HAP-1 (cell line): ENCODE data around the gene TSPAN7.

Source experiments
- DNase-seq, 2 experiments: peaks; one replicate each; pipeline ENCODE4 v3.0.0-alpha.2; 2016 to 2020; ENCODE audit warnings: low spot score in 2 of 2
- H3K27me3 ChIP-seq: fragments of 250-450 bp; sonication (Bioruptor Pico); 2 replicates; pipeline ENCODE4 v1.5.1; 2020; ENCODE audit warnings: low read depth, mild to moderate bottlenecking, moderate library complexity
- H3K36me3 ChIP-seq: fragments of 250-450 bp; sonication (Bioruptor Pico); replicated peaks from 2 replicates; pipeline ENCODE4 v1.5.1; 2020; ENCODE audit warnings: mild to moderate bottlenecking
- H3K4me1 ChIP-seq: fragments of 250-450 bp; sonication (Bioruptor Pico); 2 replicates; pipeline ENCODE4 v1.5.1; 2020; ENCODE audit warnings: mild to moderate bottlenecking
- H3K4me3 ChIP-seq: fragments of 250-450 bp; sonication (Bioruptor Pico); 2 replicates; pipeline ENCODE4 v1.5.1; 2020; ENCODE audit warnings: mild to moderate bottlenecking, moderate library complexity
- H3K9me3 ChIP-seq: fragments of 250-450 bp; sonication (Bioruptor Pico); 2 replicates; pipeline ENCODE4 v1.5.1; 2020; ENCODE audit warnings: mild to moderate bottlenecking, moderate library complexity
- in situ Hi-C: fragments of 300-500 bp; cut with MboI; formaldehyde crosslinking; loops from 3 replicates; pipeline ENCODE4 v1.14.3; 2020; ENCODE audit warnings: low sequenced_read_pairs, inconsistent platforms, mixed read lengths

TSPAN7 gene, protein sequence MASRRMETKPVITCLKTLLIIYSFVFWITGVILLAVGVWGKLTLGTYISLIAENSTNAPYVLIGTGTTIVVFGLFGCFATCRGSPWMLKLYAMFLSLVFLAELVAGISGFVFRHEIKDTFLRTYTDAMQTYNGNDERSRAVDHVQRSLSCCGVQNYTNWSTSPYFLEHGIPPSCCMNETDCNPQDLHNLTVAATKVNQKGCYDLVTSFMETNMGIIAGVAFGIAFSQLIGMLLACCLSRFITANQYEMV

DNA sequence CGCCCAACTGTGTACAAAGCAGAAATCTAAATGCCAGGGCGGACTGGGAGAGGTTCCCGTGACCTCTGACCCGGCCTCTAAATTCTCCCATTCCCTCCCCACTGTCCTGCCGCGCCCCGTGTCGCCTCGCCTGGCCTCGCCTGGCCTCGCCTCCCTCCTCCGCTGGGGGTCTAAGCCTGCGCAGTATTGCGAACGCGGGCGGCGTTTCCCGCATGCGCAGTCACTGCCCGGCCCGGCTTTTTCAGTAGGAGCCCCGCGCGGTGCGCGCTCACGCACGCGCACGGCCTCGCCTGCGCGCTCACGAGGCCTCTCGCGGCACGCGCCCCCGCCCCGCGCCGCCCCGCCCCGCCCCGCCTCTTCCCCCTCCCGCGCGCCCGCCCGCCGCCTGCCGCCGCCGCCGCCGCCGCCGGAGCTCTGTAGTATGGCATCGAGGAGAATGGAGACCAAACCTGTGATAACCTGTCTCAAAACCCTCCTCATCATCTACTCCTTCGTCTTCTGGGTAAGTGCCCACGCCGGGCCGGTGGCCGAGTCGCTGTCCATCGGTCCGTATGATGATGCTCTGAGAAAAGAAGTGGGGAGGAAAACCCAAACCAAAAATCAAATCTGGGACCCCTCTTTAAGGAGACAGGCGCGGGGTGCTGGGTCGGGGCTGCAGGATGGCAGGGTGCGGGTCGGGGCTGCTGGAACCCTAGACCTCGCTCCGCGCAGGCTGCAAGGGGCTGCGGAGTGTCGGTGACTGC is at the start of gene TSPAN7:
TSPAN7 (plus strand) TSS at position 417 of the 743 bp plus-strand sequence; CDS start at position 422, 5 bp downstream.
- in situ Hi-C loops = no loop called here
- Histone ChIP-seq H3K27me3 (peaks cover 19% of the 10 kb centered on the region), H3K9me3 (no peaks in the 10 kb centered on the region), H3K4me3 (peak within 1 kb of the TSS; percentile 37), H3K4me1 (peaks cover 4% of the 10 kb centered on the region; the same call in 1 of the 2 replicates), H3K36me3 (no peaks in the 10 kb centered on the region)
- peak; percentile 75 to 89 for DNase-seq

DNA sequence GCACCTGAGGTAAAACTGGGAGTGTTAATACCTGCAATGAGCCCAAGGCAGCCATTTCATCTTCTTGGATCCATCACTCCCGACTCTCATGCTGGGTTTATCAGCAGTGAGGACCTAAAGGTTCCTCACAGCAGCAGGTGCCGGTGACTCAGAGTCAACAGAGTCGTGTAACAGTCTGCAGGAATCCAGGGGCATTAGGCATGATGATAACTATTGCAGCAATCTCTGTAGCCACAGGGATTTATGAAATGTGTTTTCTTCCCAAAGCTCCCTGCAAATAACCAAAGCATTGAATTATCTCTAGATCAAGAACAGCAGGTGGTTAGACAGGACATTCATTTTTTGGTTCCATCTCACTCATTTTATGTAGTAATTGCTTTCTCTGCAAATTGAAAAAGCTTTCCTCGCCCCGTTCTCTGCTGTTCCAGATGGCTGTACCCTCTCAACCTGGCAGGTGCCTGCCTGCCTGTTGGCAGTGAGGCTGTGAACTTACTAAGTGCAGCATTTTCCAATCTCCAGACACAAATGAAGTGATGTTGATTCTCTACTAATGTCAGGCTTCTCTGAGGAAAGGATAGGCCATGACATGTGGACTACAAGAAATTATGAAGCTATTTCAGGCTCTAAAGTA is 48.1 kb upstream of the TSPAN7 start:
- Histone ChIP-seq H3K4me3 (no peak overlapping the region), H3K27me3 (0 out of 2 replicates have a peak, but pooled peaks cover 5% of the 10 kb centered on the region), H3K36me3 (no peaks in the 10 kb centered on the region), H3K4me1 (no peaks in the 10 kb centered on the region), H3K9me3 (no peaks in the 10 kb centered on the region)
- in situ Hi-C loops = no loop called here
- DNase-seq = no peak

DNA sequence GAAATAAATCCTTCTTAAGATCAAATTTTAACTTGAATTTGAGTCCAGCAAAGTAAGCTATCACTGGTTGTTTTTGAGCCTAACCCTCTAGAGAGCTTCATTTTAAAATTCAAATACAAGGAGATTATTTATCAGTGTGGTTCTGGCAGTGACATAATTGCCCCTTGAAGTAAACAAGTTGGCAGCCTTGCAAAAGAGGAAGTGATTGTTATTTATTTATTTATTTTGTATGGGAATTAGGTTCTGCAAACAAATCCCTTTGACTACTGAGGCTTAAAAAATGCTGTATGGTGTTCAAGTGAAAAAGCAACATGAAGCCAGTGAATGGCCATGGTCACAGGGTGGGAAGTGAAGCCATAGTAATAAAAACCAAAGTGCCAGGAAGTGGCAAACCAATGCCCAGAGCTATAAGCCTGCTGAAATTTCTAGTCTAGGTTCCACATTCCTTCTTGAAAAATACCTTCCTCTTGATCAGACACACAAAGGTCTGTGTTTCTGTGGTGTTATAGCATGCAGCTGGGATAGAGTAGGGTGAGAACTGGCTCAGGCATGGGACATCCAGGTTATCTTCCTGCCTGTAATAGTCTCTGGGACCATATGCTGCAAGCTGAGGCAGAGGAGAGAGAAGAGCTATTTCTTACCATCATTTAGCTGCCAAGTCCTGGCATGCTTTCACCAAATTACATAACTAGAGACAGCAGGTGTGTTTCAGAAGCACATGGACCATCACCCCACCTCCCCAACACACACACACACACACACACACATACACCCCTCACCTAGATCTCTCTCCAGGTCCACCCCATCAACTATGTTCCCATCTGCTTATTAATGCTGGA is 47.1 kb upstream of the TSPAN7 start:
- no peaks in the 10 kb centered on the region for H3K36me3 ChIP-seq
- no peaks in the 10 kb centered on the region for H3K9me3 ChIP-seq
- H3K4me1 ChIP-seq = no peaks in the 10 kb centered on the region
- no peak for DNase-seq
- H3K4me3 ChIP-seq = no peak overlapping the region
- in situ Hi-C loops = no loop called here
- 0 out of 2 replicates have a peak, but pooled peaks cover 3% of the 10 kb centered on the region for H3K27me3 ChIP-seq

DNA sequence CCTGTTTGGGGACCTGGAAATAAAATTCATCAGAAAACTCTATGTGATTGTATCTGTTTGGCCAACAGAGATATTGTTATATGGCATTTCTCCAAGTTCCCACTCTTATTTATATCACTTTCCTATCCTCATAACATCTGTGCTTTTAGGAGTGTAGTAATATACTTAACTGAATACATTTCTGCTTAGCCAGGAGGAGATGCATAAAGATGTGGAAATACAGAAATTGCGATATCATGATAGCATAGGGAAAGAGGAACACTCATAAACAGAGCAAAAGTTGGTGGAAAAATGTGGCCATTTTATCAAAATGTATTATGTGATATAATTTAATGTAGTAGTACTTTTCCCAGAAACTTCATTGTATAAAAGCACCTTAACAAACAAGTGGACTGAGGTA is 46.1 kb upstream of the TSPAN7 start:
- in situ Hi-C loops = no loop called here
- no peaks in the 10 kb centered on the region for H3K9me3 ChIP-seq
- no peaks in the 10 kb centered on the region for H3K36me3 ChIP-seq
- H3K27me3 ChIP-seq = no peaks in the 10 kb centered on the region
- no peak for DNase-seq
- no peak overlapping the region for H3K4me3 ChIP-seq
- no peaks in the 10 kb centered on the region for H3K4me1 ChIP-seq

DNA sequence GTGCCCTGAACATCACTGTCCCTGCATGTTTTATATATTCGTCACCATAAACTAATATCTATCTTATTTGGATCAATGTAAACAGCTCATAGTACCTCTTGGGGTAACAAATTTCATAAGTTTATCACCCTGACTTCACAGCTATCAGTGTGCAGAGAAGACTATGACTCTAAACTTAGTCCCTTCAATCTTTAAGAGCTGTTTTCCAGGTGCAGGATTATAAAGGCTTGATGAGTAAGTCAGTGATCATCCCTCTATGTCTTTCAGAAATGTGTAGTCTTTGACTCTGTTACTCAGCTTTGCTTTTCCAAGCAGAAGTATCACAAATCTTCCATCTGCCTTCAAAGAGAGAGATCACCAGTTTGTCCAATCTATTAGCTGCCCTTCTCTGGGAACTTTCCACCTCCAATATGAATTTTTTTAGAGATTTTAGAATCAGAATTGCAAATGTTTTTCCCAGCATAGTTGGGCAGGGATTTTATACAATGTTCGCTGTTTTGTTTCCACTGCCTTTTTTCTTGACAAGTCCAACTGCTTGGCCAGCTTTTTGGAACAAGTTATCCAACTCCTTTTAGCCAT is 45.1 kb upstream of the TSPAN7 start:
- Histone ChIP-seq H3K36me3 (no peaks in the 10 kb centered on the region), H3K4me3 (no peak overlapping the region), H3K27me3 (no peaks in the 10 kb centered on the region), H3K9me3 (no peaks in the 10 kb centered on the region), H3K4me1 (no peaks in the 10 kb centered on the region)
- DNase-seq = no peak
- in situ Hi-C loops = no loop called here

DNA sequence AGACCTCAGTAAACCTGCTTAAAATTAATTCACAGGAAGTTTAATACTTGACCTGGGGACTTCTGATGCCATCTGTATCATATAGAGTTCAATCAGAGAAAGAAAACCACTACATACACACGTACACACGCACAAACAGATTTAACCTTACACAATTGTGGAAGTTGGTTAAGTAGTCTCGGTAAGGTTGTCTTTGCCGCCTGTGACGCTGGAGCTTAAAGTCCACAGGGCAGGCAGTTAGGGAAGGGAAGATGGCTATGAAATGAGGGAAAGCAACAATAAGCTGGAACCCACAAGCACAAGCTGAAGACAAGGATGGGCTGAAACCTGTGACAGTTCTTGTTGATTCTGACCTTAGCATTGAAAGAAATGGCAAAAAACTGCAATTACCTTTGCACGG is 41.7 kb upstream of the TSPAN7 start:
- no peak for DNase-seq
- Histone ChIP-seq H3K4me3 (no peak overlapping the region), H3K4me1 (no peaks in the 10 kb centered on the region), H3K36me3 (no peaks in the 10 kb centered on the region), H3K9me3 (no peaks in the 10 kb centered on the region), H3K27me3 (no peaks in the 10 kb centered on the region)
- in situ Hi-C loops = no loop called here

DNA sequence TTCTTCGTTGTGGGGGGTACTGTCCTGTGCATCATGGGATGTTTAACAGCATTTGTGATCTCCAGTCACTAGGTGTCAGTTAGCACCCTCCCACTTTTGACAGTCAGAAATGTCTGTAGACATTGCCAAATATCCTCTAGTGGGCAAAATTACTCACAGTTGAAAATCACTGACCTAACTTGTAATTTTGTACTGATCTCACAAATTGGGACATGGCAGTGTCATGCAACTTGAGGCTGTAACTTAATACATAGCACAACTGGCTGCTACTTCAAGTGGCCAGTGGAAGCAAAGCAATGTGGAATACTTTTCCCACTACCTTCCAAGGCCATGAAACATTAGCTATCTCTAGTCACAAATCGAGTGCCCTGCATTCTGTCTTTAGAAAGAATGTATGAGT is 23.2 kb upstream of the TSPAN7 start:
- no peak for DNase-seq
- no peak overlapping the region for H3K4me3 ChIP-seq
- no peaks in the 10 kb centered on the region for H3K36me3 ChIP-seq
- no peaks in the 10 kb centered on the region for H3K9me3 ChIP-seq
- in situ Hi-C loops = no loop called here
- H3K4me1 ChIP-seq = no peaks in the 10 kb centered on the region
- H3K27me3 ChIP-seq = no peaks in the 10 kb centered on the region

DNA sequence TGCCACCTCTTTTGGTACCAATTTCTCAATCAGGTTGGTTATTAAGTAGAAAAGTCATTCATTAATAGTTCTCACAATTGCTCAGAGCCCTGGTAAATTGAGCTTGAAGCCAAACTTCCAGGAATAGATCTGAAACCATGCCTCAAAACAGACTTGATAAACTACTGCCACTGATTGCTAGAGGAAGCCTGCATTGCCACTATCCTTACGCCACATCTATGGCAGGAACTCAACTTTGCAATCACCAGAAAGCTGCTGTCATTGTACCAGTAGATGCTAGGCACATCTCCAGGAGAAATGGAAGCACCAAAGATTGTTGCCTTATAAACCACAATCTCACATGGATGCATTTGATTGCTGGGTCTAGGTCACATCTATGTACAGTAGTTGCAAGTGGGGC is 21.6 kb upstream of the TSPAN7 start:
- Histone ChIP-seq H3K4me1 (no peaks in the 10 kb centered on the region), H3K9me3 (no peaks in the 10 kb centered on the region), H3K36me3 (no peaks in the 10 kb centered on the region), H3K4me3 (no peak overlapping the region), H3K27me3 (no peaks in the 10 kb centered on the region)
- no peak for DNase-seq
- in situ Hi-C loops = no loop called here

DNA sequence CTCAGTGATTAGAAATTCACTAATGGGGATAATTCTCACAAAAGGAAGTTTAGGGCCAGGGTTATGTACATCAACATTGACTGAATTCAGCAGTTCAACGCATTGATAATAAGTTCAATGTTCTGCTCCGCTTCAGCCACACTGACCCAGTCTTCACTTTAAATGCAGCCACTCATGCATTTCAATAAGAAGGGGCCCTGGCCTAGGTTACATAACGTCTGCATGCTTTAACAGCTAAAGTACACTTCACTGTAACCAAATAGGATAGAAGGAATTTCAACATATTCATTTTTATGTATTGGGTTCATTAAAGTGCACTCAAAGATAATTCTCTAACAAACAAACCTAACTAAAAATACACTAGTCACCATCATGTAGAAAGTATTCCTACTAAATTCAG is 12.8 kb upstream of the TSPAN7 start:
- no peak for DNase-seq
- no peaks in the 10 kb centered on the region for H3K9me3 ChIP-seq
- no peaks in the 10 kb centered on the region for H3K4me1 ChIP-seq
- no peaks in the 10 kb centered on the region for H3K27me3 ChIP-seq
- no peaks in the 10 kb centered on the region for H3K36me3 ChIP-seq
- H3K4me3 ChIP-seq = no peak overlapping the region
- in situ Hi-C loops = no loop called here

DNA sequence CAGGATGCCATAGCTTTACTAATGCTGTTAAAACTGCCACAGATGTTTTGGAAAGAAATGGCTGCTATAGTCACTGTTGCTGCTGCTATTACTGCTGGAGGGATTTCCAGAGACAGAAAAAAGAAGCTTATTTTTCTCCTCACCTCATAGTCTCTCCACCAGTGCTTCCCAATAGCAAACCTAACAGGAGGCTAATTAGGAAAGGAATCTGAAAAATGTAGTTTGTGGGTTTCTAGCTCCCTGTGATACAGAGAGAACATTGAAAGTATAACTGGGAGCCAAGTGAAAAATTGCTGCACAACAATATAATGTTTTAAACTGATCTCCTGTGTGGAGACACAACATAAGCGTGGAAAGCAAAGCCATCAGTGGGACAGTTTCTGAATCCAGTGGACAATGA is 8.6 kb upstream of the TSPAN7 start:
- no peaks in the 10 kb centered on the region for H3K9me3 ChIP-seq
- H3K4me3 ChIP-seq = no peak overlapping the region
- H3K27me3 ChIP-seq = no peaks in the 10 kb centered on the region
- in situ Hi-C loops = no loop called here
- H3K4me1 ChIP-seq = no peaks in the 10 kb centered on the region
- no peaks in the 10 kb centered on the region for H3K36me3 ChIP-seq
- no peak for DNase-seq

DNA sequence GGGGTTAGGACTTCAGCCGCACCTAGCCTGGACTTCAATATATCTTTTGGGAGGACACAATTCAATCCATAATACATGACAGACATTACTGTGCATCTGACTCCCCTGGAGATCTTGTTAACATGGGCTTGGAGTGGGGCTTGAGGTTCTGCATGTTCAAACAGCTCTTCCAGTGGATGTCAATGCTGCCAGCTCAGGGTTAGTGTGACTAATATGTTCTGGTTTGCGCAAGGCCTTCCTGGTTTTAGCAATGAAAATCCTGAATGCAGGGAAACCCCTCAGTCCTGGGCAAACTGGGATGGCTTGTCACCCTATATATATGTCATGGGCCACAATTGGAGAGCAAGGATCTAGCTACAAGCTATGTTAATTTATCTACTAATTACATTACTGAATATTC is 2.7 kb upstream of the TSPAN7 start:
- peaks cover 19% of the 10 kb centered on the region for H3K27me3 ChIP-seq
- peaks cover 4% of the 10 kb centered on the region; the same call in 1 of the 2 replicates for H3K4me1 ChIP-seq
- no peak for DNase-seq
- H3K4me3 ChIP-seq = no peak overlapping the region
- H3K9me3 ChIP-seq = no peaks in the 10 kb centered on the region
- in situ Hi-C loops = no loop called here
- no peaks in the 10 kb centered on the region for H3K36me3 ChIP-seq

DNA sequence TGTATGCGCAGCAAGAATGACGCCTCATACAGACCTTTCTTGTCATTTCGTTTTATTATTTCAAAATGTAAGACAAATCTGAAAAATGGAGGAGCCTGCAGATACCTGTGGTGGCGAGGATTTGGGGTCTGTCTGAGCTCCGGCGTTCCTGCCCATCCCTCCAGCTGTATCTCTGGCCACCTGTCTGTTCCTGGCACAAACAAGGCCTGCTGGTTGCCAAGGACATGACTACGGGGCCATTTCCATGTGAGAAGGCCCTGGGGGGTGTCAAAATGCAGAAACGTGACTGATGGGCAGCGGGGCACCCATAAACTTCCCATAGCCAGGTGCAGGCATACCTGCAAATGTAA is 591 bp upstream of the TSPAN7 start:
- in situ Hi-C loops = no loop called here
- no peak for DNase-seq
- Histone ChIP-seq H3K4me3 (peak overlapping the region; percentile 23), H3K36me3 (no peaks in the 10 kb centered on the region), H3K9me3 (no peaks in the 10 kb centered on the region), H3K27me3 (peaks cover 19% of the 10 kb centered on the region), H3K4me1 (peaks cover 4% of the 10 kb centered on the region; the same call in 1 of the 2 replicates)

DNA sequence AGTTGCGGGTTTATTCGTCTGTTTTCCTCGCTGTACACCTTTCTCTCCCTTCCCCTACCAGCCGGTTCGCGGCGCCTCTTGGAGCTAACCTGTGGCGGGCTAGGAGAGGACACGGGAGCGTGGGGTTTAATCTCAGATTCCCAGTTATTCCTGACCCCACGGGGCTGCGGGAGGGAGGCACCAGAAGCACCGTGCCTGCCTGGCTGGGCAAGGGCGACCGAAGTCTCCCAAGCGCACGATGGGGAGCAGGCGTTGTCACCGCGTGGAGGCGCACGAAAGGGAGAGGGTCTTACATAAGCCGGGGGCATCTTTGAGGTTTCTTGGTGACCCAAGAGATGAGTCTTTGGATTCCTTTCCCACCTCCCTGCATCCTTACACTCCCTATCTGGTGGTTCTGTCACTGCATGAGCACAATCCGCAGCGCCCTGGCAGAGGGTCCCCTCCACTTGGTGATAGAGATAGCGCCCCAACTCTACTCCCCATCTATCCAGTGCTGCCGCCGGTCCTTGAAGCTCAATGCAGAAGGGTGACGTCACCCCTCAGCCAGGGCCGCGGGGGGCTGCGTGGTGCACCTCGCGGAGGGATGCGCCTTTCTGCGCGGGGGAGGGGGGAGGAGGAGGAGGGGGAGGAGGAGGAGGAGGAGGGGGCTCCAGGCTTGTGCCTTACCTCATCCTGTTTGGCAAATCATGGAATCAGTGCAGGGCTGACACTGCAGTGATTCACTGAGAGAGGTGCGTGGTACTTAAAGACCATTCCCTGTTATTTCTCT is 793 bp downstream of the TSPAN7 start:
- Histone ChIP-seq H3K4me3 (peak overlapping the region; percentile 37), H3K9me3 (no peaks in the 10 kb centered on the region), H3K36me3 (no peaks in the 10 kb centered on the region), H3K27me3 (peaks cover 19% of the 10 kb centered on the region), H3K4me1 (peaks cover 4% of the 10 kb centered on the region; the same call in 1 of the 2 replicates)
- in situ Hi-C loops = no loop called here
- DNase-seq = peak in 1 of 2 experiments; percentile 30
